HepG2 (cell line): ENCODE data around the gene ATG9A. TPM values are rescaled to one million over a fixed set of nuclear protein-coding genes. Genes with fewer than 3 reads are reported as not detected.
A peak's percentile ranks its signal among the peaks of the same experiment; 100 is the strongest.

Source experiments
- ATF1 ChIP-seq: IDR thresholded peaks from 2 replicates; pipeline ENCODE4 v1.6.1; 2016; ENCODE audit warnings: mild to moderate bottlenecking, control low read depth
- BRD4 ChIP-seq: sonication (generic); formaldehyde crosslinking; IDR thresholded peaks from 2 replicates; pipeline ENCODE4 v1.4.0; 2020; ENCODE audit warnings: missing genetic modification reagents
- CREBL2 ChIP-seq: sonication (generic); formaldehyde crosslinking; IDR thresholded peaks from 2 replicates; pipeline ENCODE4 v1.8.1; 2023; ENCODE audit warnings: missing genetic modification reagents, mild to moderate bottlenecking, borderline replicate concordance
- DMTF1 ChIP-seq: sonication (generic); formaldehyde crosslinking; IDR thresholded peaks from 2 replicates; pipeline ENCODE4 v1.4.0; 2020; ENCODE audit warnings: mild to moderate bottlenecking, missing genetic modification reagents
- GABPA ChIP-seq, 2 experiments: IDR thresholded peaks; 2 replicates each; pipeline ENCODE4 v1.6.1; 2011 to 2016; ENCODE audit warnings: low read depth in 2 of 2, low read length in 1 of 2, missing biosample characterization in 1 of 2, missing genetic modification characterization in 1 of 2
- GMEB1 ChIP-seq: sonication (generic); formaldehyde crosslinking; IDR thresholded peaks from 2 replicates; pipeline ENCODE4 v1.5.1; 2020; ENCODE audit warnings: missing genetic modification reagents, mild to moderate bottlenecking, borderline replicate concordance
- GPN1 ChIP-seq: sonication (generic); formaldehyde crosslinking; IDR thresholded peaks from 2 replicates; pipeline ENCODE4 v1.5.1; 2020; ENCODE audit warnings: missing genetic modification reagents, borderline replicate concordance
- RAD21 ChIP-seq: fragments of 450-650 bp; formaldehyde crosslinking; IDR thresholded peaks from 2 replicates; pipeline ENCODE4 v1.5.0; 2020; ENCODE audit warnings: mild to moderate bottlenecking
- SRSF4 ChIP-seq: fragments of 200-400 bp; formaldehyde crosslinking; IDR thresholded peaks from one replicate; pipeline ENCODE4 v1.6.1; 2018; ENCODE audit warnings: mild to moderate bottlenecking, low read depth, low read length, moderate library complexity; ENCODE audit not compliant: poor library complexity, severe bottlenecking
- SSRP1 ChIP-seq: IDR thresholded peaks from 2 replicates; pipeline ENCODE4 v1.6.1; 2016; ENCODE audit warnings: control low read depth
- SYNCRIP ChIP-seq: fragments of 200-400 bp; formaldehyde crosslinking; IDR thresholded peaks from 2 replicates; pipeline ENCODE4 v1.6.1; 2018; ENCODE audit warnings: mild to moderate bottlenecking, low read depth, low read length; ENCODE audit not compliant: insufficient read depth
- YY1 ChIP-seq: IDR thresholded peaks from 2 replicates; pipeline ENCODE4 v1.6.1; 2011; ENCODE audit warnings: low read length, low read depth, moderate library complexity, mild to moderate bottlenecking; ENCODE audit not compliant: insufficient read depth, insufficient replicate concordance
- ZFX ChIP-seq: sonication (generic); formaldehyde crosslinking; IDR thresholded peaks from 2 replicates; pipeline ENCODE4 v1.4.0; 2020; ENCODE audit warnings: mild to moderate bottlenecking, low read depth, missing genetic modification reagents, moderate library complexity
- ZMYM3 ChIP-seq: sonication (generic); formaldehyde crosslinking; IDR thresholded peaks from 2 replicates; pipeline ENCODE4 v1.5.1; 2020; ENCODE audit warnings: mild to moderate bottlenecking, missing genetic modification reagents
- ZNF432 ChIP-seq: sonication (generic); formaldehyde crosslinking; IDR thresholded peaks from 2 replicates; pipeline ENCODE4 v1.5.0; 2020; ENCODE audit warnings: missing genetic modification reagents, mild to moderate bottlenecking, borderline replicate concordance
- ZNF563 ChIP-seq: sonication (generic); formaldehyde crosslinking; IDR thresholded peaks from 2 replicates; pipeline ENCODE4 v1.8.0; 2022; ENCODE audit warnings: mild to moderate bottlenecking, moderate library complexity, missing genetic modification reagents
- ZNF574 ChIP-seq: sonication (generic); formaldehyde crosslinking; IDR thresholded peaks from 2 replicates; pipeline ENCODE4 v1.4.0; 2020; ENCODE audit warnings: missing genetic modification reagents
- ZUFSP ChIP-seq: sonication (generic); formaldehyde crosslinking; IDR thresholded peaks from 2 replicates; pipeline ENCODE4 v1.9.0; 2021; ENCODE audit warnings: missing genetic modification reagents, mild to moderate bottlenecking, borderline replicate concordance
- polyA plus RNA-seq, 8 experiments: library from polyadenylated mRNA; depleted of rRNA in 3 of 8; stranded (reverse) in 7 of 8; unstranded in 1 of 8; fragments of >200 nt; fragmentation: Illumina TruSeq in 4 of 8; extraction: Trizol in 4 of 8; gene quantifications; 2 replicates each; pipeline versions ENCODE4 v1.2.1 to v1.2.3, GENCODE V29; 2011 to 2016; ENCODE audit warnings: low read depth in 4 of 8, missing spikeins in 1 of 8, mixed read lengths in 1 of 8; ENCODE audit not compliant: insufficient read depth in 1 of 8
- total RNA-seq, 5 experiments: library from RNA; depleted of rRNA; stranded (reverse); fragments of >200 nt; fragmentation: Illumina TruSeq; extraction: Trizol; gene quantifications; 2 replicates each; pipeline ENCODE4 v1.2.3, GENCODE V29; 2016; ENCODE audit warnings: low read depth in 1 of 5

Gene ATG9A
- total and polyA plus RNA-seq, 2 of the 13 experiments (the other 11 are each of a cell fraction or from before 2014, with no cell fraction given) = 35.0 to 131 TPM

GRCh38 chr2:219218732-219219701 lies 10.4 kb downstream of the ATG9A start, which contains the start of gene ABCB6 (continued):
- TF ChIP-seq CREBL2 (CRISPR knock-in tag) (no peak), RAD21 (CRISPR knock-in tag) (no peak), BRD4 (CRISPR knock-in tag) (peak; percentile 97; the same call in 1 of the 2 replicates), ZUFSP (no peak), DMTF1 (CRISPR knock-in tag) (peak; percentile 94; the same call in 1 of the 2 replicates), ZFX (CRISPR knock-in tag) (peak; percentile 98), ZNF432 (CRISPR knock-in tag) (no peak), ZNF563 (CRISPR knock-in tag) (peak; percentile 98), SRSF4 (no peak), SSRP1 (CRISPR knock-in tag) (no peak; the same call in none of the 2 replicates), ATF1 (CRISPR knock-in tag) (no peak), YY1 (peak; percentile 65), GABPA (IDR thresholded peaks at IDR 0.05; ENCODE audit: low read depth, low read length) (no peak), GABPA (CRISPR knock-in tag; IDR thresholded peaks at IDR 0.05; ENCODE audit: low read depth) (peak; percentile 36; the same call in 1 of the 2 replicates), GMEB1 (peak; percentile 96), SYNCRIP (no peak), ZMYM3 (CRISPR knock-in tag) (peak; percentile 24; the same call in 1 of the 2 replicates), ZNF574 (CRISPR knock-in tag) (peak; percentile 89), GPN1 (no peak; the same call in 1 of the 2 replicates)
